PC-3 (cell line): Measurements from ENCODE around the gene CCSER2. TPM values are rescaled to one million over a fixed set of nuclear protein-coding genes. Genes with fewer than 3 reads are reported as not detected.

Experiments used
- ATAC-seq: fragments of 200-7000 bp; cut with Tn5 transposase; 2 replicates; pipeline ENCODE4 v1.9.1; 2020; ENCODE audit warnings: mild to moderate bottlenecking, moderate library complexity
- BruUV-seq: library from RNA; stranded (reverse); fragments of 400-500 nt; replicated peaks from 2 replicates; lab custom pipeline; 2021; lab: Mats Ljungman, UMichigan
- CTCF ChIA-PET: fragments of 300-600 bp; sonication (Branson Sonifier 250); formaldehyde crosslinking; loops from one replicate; lab custom pipeline; 2022; ENCODE audit warnings: antibody characterized with exemption; lab: Charles Lee
- POLR2A ChIA-PET: fragments of 300-600 bp; sonication (Branson Sonifier 250); formaldehyde crosslinking; loops from one replicate; lab custom pipeline; 2022; ENCODE audit warnings: antibody characterized with exemption; ENCODE audit not compliant: unreplicated experiment; lab: Charles Lee
- DNase-seq: peaks from one replicate; pipeline ENCODE4 v3.0.0-alpha.2; 2015
- H2AFZ ChIP-seq: fragments of 300-600 bp; sonication (generic); 2 replicates; pipeline ENCODE4 v1.6.0; 2016; ENCODE audit warnings: antibody characterized with exemption, low read length
- H3F3A ChIP-seq: fragments of 300-600 bp; sonication (generic); one replicate; pipeline ENCODE4 v1.6.0; 2017; ENCODE audit warnings: antibody characterized with exemption, low read length, control low read depth, mild to moderate bottlenecking; ENCODE audit not compliant: unreplicated experiment
- H3K27ac ChIP-seq: fragments of 300-600 bp; sonication (generic); 2 replicates; pipeline ENCODE4 v1.5.1; 2016; ENCODE audit warnings: mild to moderate bottlenecking, low read length
- H3K27me3 ChIP-seq: fragments of 300-600 bp; sonication (generic); 2 replicates; pipeline ENCODE4 v1.6.1; 2016; ENCODE audit warnings: low read length, mixed read lengths
- H3K36me3 ChIP-seq: fragments of 300-600 bp; sonication (generic); 2 replicates; pipeline ENCODE4 v1.6.1; 2016; ENCODE audit warnings: low read depth, mixed run types, low read length, mixed read lengths
- H3K4me1 ChIP-seq: fragments of 300-600 bp; sonication (generic); 2 replicates; pipeline ENCODE4 v1.5.1; 2016; ENCODE audit warnings: low read length; ENCODE audit not compliant: insufficient read depth
- H3K4me2 ChIP-seq: fragments of 300-600 bp; sonication (generic); 2 replicates; pipeline ENCODE4 v1.6.0; 2016; ENCODE audit warnings: low read length
- H3K4me3 ChIP-seq: fragments of 300-600 bp; sonication (generic); 2 replicates; pipeline ENCODE4 v1.5.1; 2016; ENCODE audit warnings: mild to moderate bottlenecking, low read length, mixed read lengths
- H3K79me2 ChIP-seq: fragments of 300-600 bp; sonication (generic); 2 replicates; pipeline ENCODE4 v1.6.1; 2017; ENCODE audit warnings: low read length, mixed read lengths
- H3K9ac ChIP-seq: fragments of 300-600 bp; sonication (generic); 2 replicates; pipeline ENCODE4 v1.6.0; 2016; ENCODE audit warnings: mild to moderate bottlenecking, low read length
- H3K9me2 ChIP-seq: fragments of 300-600 bp; sonication (generic); replicated peaks from 2 replicates; pipeline ENCODE4 v1.6.1; 2016; ENCODE audit warnings: mixed run types, low read length, mixed read lengths
- H3K9me3 ChIP-seq: fragments of 300-600 bp; sonication (generic); 2 replicates; pipeline ENCODE4 v1.6.1; 2016; ENCODE audit warnings: low read length, mixed read lengths
- H4K20me1 ChIP-seq: fragments of 300-600 bp; sonication (generic); 2 replicates; pipeline ENCODE4 v1.6.1; 2016; ENCODE audit warnings: low read length, mixed read lengths
- CTCF ChIP-seq: fragments of 300-600 bp; sonication (generic); conservative IDR thresholded peaks from 2 replicates; pipeline ENCODE4 v1.5.1; 2017; ENCODE audit warnings: antibody characterized with exemption, low read depth, mild to moderate bottlenecking, low read length
- EZH2 ChIP-seq: fragments of 300-600 bp; sonication (generic); IDR thresholded peaks from one replicate; pipeline ENCODE4 v1.6.1; 2017; ENCODE audit warnings: antibody characterized with exemption, mild to moderate bottlenecking, low read length; ENCODE audit not compliant: unreplicated experiment
- EZH2phosphoT487 ChIP-seq: fragments of 300-600 bp; sonication (generic); IDR thresholded peaks from 2 replicates; pipeline ENCODE4 v1.6.1; 2018; ENCODE audit warnings: mild to moderate bottlenecking, antibody characterized with exemption, low read length, borderline replicate concordance
- intact Hi-C: fragments of 100-400 bp; cut with micrococcal nuclease; formaldehyde crosslinking; loops from 2 replicates; pipeline ENCODE4 v1.9.0; 2023
- total RNA-seq: library from RNA; depleted of rRNA; stranded (reverse); fragments of >200 nt; gene quantifications from 2 replicates; pipeline ENCODE4 v1.2.3, GENCODE V29; 2014

Gene CCSER2
- total RNA-seq, 1 experiment from 2014 or later = 10.2 TPM

GRCh38 chr10:84353052-84353803 lies 24.8 kb downstream of the CCSER2 start:
- TF ChIP-seq EZH2phosphoT487 (no peak), EZH2 (no peak)
- no peaks in the 10 kb centered on the region for H3K36me3 ChIP-seq
- DNase-seq (no peak), ATAC-seq (no peak)
- no peak overlapping the region for H3K9ac ChIP-seq
- no peak overlapping the region for H3K4me3 ChIP-seq
- no peak overlapping the region for H3K4me2 ChIP-seq
- intact Hi-C loops = no loop called here
- peaks cover 12% of the 10 kb centered on the region; the same call in 1 of the 2 replicates for H3K79me2 ChIP-seq
- no TSS peak for BruUV-seq
- no peaks in the 10 kb centered on the region for H3F3A ChIP-seq
- H3K9me3 ChIP-seq = no peaks in the 10 kb centered on the region
- no peak overlapping the region for H3K27ac ChIP-seq
- peaks cover 7% of the 10 kb centered on the region; the same call in 1 of the 2 replicates for H3K4me1 ChIP-seq
- H2AFZ ChIP-seq = no peak overlapping the region
- CTCF ChIA-PET = interaction anchor here (0.7 kb wide), 1 partner anchor 184 kb away, joined by 3 read pairs; no protein-coding TSS in a partner anchor
- no peaks in the 10 kb centered on the region for H3K9me2 ChIP-seq
- POLR2A ChIA-PET = no interaction called here
- H3K27me3 ChIP-seq = no peaks in the 10 kb centered on the region
- H4K20me1 ChIP-seq = no peaks in the 10 kb centered on the region

- ATAC-seq (no peak), DNase-seq (no peak)
- H3K9me3 ChIP-seq = no peaks in the 10 kb centered on the region
- no peaks in the 10 kb centered on the region for H3K9me2 ChIP-seq
- no peak overlapping the region for H3K4me3 ChIP-seq
- H3F3A ChIP-seq = no peaks in the 10 kb centered on the region
- CTCF ChIA-PET = no interaction called here
- no peak overlapping the region for H2AFZ ChIP-seq
- H3K27ac ChIP-seq = no peak overlapping the region
- H4K20me1 ChIP-seq = no peaks in the 10 kb centered on the region
- intact Hi-C loops = no loop called here
- peaks cover 10% of the 10 kb centered on the region; the same call in 1 of the 2 replicates for H3K79me2 ChIP-seq
- no TSS peak for BruUV-seq
- TF ChIP-seq EZH2 = no peak
- no peak for TF ChIP-seq EZH2phosphoT487
- no peak for TF ChIP-seq CTCF
- H3K27me3 ChIP-seq = no peaks in the 10 kb centered on the region
- H3K4me2 ChIP-seq = no peak overlapping the region
- H3K9ac ChIP-seq = no peak overlapping the region
- no peaks in the 10 kb centered on the region for H3K36me3 ChIP-seq
- no peaks in the 10 kb centered on the region for H3K4me1 ChIP-seq
- POLR2A ChIA-PET = no interaction called here
Measured at GRCh38 chr10:84354623-84355022, 26.2 kb downstream of the CCSER2 start.

- Histone ChIP-seq H2AFZ (no peak overlapping the region), H4K20me1 (no peaks in the 10 kb centered on the region), H3K9me3 (no peaks in the 10 kb centered on the region), H3K79me2 (peaks cover 9% of the 10 kb centered on the region; the same call in 1 of the 2 replicates), H3K4me1 (no peaks in the 10 kb centered on the region), H3K9ac (no peak overlapping the region), H3K9me2 (no peaks in the 10 kb centered on the region), H3K4me2 (no peak overlapping the region), H3K4me3 (no peak overlapping the region), H3K27ac (no peak overlapping the region), H3F3A (no peaks in the 10 kb centered on the region), H3K27me3 (no peaks in the 10 kb centered on the region), H3K36me3 (no peaks in the 10 kb centered on the region)
- TF ChIP-seq EZH2phosphoT487 = no peak
- no peak for TF ChIP-seq CTCF
- TF ChIP-seq EZH2 = no peak
- BruUV-seq = no TSS peak
- intact Hi-C loops = no loop called here
- DNase-seq (no peak), ATAC-seq (no peak)
- ChIA-PET CTCF (no interaction called here), POLR2A (no interaction called here)
Measured at GRCh38 chr10:84355106-84355505, 26.7 kb downstream of the CCSER2 start.
